PC-3 (cell line): Measurements from ENCODE around the gene SUSD2.

Experiments
- CTCF ChIP-seq: fragments of 300-600 bp; sonication (generic); conservative IDR thresholded peaks from 2 replicates; pipeline ENCODE4 v1.5.1; 2017; ENCODE audit warnings: antibody characterized with exemption, low read depth, mild to moderate bottlenecking, low read length
- EZH2 ChIP-seq: fragments of 300-600 bp; sonication (generic); IDR thresholded peaks from one replicate; pipeline ENCODE4 v1.6.1; 2017; ENCODE audit warnings: antibody characterized with exemption, mild to moderate bottlenecking, low read length; ENCODE audit not compliant: unreplicated experiment
- EZH2phosphoT487 ChIP-seq: fragments of 300-600 bp; sonication (generic); IDR thresholded peaks from 2 replicates; pipeline ENCODE4 v1.6.1; 2018; ENCODE audit warnings: mild to moderate bottlenecking, antibody characterized with exemption, low read length, borderline replicate concordance

- TF ChIP-seq CTCF = no peak
- TF ChIP-seq EZH2 = no peak
- no peak for TF ChIP-seq EZH2phosphoT487
These were observed 32.1 kb upstream of the SUSD2 start for GRCh38 chr22:24149198-24149590.
